Measurements from ENCODE around the gene PVALB. TPM values are rescaled to one million over a fixed set of nuclear protein-coding genes. Genes with fewer than 3 reads are reported as not detected.

Gene PVALB
- total and polyA plus RNA-seq, 2 donors (not counting 3 experiments of a cell fraction or from before 2014, with no cell fraction given) = not detected

DNA sequence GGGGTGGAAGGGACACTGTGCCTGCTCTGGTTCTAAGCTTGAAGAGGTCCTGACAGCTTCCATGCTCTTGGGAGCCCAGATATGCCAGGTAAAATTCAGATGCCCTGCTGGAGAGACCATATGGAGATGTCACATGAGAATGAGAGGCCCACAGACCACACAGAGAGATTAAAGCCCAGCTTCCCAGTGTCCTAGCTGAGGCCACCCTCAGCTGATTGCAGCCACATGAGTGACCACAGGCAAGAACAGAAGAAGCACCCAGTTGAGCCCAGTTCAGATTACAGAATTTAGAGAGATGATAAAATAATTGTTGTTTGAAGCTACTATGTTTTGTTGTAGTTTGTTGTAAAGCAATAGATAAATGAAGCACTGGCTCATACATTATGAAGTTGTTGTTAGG lies 14.4 kb upstream of the PVALB start:
- Histone ChIP-seq H3K9ac (replicated peaks; ENCODE audit: extremely low read depth, insufficient read depth, low read length) (no peak overlapping the region), H3K9me1 (replicated peaks; ENCODE audit: control insufficient read depth, extremely low read depth, insufficient read depth, low read length) (no peaks in the 10 kb centered on the region), H3K4me1 (ENCODE audit: control insufficient read depth, extremely low read depth, insufficient read depth, low read length) (no peaks in the 10 kb centered on the region), H3K79me2 (ENCODE audit: control insufficient read depth, insufficient read depth, low read length) (no peaks in the 10 kb centered on the region), H3K27me3 (ENCODE audit: control insufficient read depth in 2 of 2, insufficient read depth in 2 of 2, low read length in 2 of 2) (peaks cover 4 to 5% of the 10 kb centered on the region in 2 experiments), H3K4me2 (ENCODE audit: insufficient read depth, low read length) (no peak overlapping the region), H2AFZ (ENCODE audit: low read depth, low read length) (no peak overlapping the region), H3K27ac (ENCODE audit: insufficient read depth, low read depth, low read length) (no peak overlapping the region), H3K36me3 (ENCODE audit: control insufficient read depth in 2 of 2, extremely low read depth in 1 of 2, insufficient read depth in 2 of 2, low read length in 2 of 2) (no peaks in the 10 kb centered on the region), H4K20me1 (replicated peaks; ENCODE audit: control insufficient read depth, extremely low read depth, insufficient read depth, low read length) (no peaks in the 10 kb centered on the region), H3K9me3 (replicated peaks; ENCODE audit: control insufficient read depth, insufficient read depth, low read length) (no peaks in the 10 kb centered on the region), H3K4me3 (replicated peaks in 1 of 3; ENCODE audit: insufficient read depth in 1 of 3, low read depth in 1 of 3, low read length in 3 of 3) (no peak overlapping the region)
- dilution Hi-C loops (cut with MboI; ENCODE audit: extremely low pct_ligation_motif_present, low sequenced_read_pairs) (loop anchor here (10.0 kb wide), 1 partner anchor 56 kb away; the partner anchor contains the start of gene IFT27), intact Hi-C loops (cut with micrococcal nuclease) (no loop called here)
- no peak for TF ChIP-seq POLR2AphosphoS5 (IDR thresholded peaks at IDR 0.05; ENCODE audit: insufficient read depth, low read depth, low read length)
- TF ChIP-seq MAX (IDR thresholded peaks at IDR 0.05; ENCODE audit: insufficient read depth, insufficient read length) = no peak
- TF ChIP-seq JUN (IDR thresholded peaks at IDR 0.05; ENCODE audit: borderline replicate concordance, insufficient read depth, insufficient read length, low read depth) = no peak
- no peak for TF ChIP-seq FOS (IDR thresholded peaks at IDR 0.05; ENCODE audit: borderline replicate concordance, insufficient read depth, low read length)
- TF ChIP-seq, protein P1, sequence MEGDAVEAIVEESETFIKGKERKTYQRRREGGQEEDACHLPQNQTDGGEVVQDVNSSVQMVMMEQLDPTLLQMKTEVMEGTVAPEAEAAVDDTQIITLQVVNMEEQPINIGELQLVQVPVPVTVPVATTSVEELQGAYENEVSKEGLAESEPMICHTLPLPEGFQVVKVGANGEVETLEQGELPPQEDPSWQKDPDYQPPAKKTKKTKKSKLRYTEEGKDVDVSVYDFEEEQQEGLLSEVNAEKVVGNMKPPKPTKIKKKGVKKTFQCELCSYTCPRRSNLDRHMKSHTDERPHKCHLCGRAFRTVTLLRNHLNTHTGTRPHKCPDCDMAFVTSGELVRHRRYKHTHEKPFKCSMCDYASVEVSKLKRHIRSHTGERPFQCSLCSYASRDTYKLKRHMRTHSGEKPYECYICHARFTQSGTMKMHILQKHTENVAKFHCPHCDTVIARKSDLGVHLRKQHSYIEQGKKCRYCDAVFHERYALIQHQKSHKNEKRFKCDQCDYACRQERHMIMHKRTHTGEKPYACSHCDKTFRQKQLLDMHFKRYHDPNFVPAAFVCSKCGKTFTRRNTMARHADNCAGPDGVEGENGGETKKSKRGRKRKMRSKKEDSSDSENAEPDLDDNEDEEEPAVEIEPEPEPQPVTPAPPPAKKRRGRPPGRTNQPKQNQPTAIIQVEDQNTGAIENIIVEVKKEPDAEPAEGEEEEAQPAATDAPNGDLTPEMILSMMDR (IDR thresholded peaks at IDR 0.05; ENCODE audit: extremely low read depth in 1 of 2, insufficient read depth in 1 of 2, low read depth in 1 of 2, low read length in 2 of 2) = no peak
- TF ChIP-seq GATA2 (IDR thresholded peaks at IDR 0.05; ENCODE audit: insufficient read depth, insufficient read length, low read depth, low read length) = no peak
- no peak for TF ChIP-seq EZH2 (IDR thresholded peaks at IDR 0.05; ENCODE audit: borderline replicate concordance, low read depth, low read length, severe bottlenecking)
- TF ChIP-seq MYC (IDR thresholded peaks at IDR 0.05; ENCODE audit: low read depth, low read length) = no peak
- TF ChIP-seq POLR2A (IDR thresholded peaks at IDR 0.05; ENCODE audit: low read depth, low read length) = no peak
- DNase-seq (ENCODE audit: low read depth, low spot score) (no peak), FAIRE-seq (no peak)
- ChIA-PET CTCF (interaction anchor here (0.7 to 1.8 kb wide), 3 partner anchors 8 to 25 kb away, joined by 3 to 8 read pairs (median 4); no protein-coding TSS in a partner anchor), POLR2A (no interaction called here)
- BruUV-seq (replicated peaks) = no TSS peak
